ENCODE measurements around the gene MTHFR.

Gene MTHFR

DNA sequence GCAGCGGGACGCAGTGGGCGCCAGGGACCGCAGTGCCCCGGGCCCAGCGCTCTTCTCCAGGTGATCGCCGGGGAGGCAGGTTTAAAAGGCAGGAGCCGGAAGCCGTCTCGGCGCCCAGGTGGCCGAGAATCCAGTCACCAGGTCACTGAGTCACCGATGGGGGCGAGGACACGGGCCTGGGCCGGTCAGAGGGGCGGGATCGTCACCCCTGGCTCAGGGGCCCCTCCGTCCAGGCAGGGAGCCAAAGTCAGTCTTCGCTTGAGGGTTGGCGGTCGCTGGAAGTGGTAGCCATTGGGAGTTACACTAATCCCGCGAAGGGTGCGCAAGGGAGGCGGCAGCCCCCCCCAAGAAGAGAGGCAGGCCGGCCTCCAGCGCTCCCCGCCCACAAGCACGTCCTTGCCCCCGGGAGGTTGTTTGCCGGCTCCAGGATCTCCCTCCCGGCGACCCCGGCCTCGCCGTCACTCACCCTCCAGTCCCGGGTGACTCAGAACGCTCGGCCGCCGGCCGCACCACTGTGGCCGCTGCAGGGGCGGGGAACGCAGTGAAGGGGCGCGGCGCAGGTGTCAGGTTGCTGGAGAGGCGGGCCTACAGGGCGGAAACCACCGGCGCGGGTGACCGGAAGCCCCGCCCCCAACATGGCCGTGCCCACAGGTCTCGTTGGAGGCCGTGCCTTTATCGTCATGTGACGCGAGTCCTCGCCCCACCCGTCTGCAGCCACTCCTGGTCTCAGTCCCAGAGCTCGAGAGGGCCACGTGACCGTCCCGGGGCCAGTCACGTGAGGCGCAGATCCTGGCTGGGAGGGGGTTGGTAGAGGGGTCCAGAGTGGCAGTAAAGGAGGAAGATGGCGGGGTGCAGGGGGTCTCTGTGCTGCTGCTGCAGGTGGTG lies at the start of gene MTHFR, which contains the start of gene CLCN6:
TSS of gene MTHFR (minus strand) at position 543 of the 885 bp plus-strand sequence. CDS start 2,848 bp downstream, outside the sequence.
TSS of gene CLCN6 (plus strand) at position 770 of the 885 bp plus-strand sequence. CDS start at position 842, 72 bp downstream.
- peak; percentile 97 for DNase-seq (ENCODE audit: low read depth in 2 of 2)

DNA sequence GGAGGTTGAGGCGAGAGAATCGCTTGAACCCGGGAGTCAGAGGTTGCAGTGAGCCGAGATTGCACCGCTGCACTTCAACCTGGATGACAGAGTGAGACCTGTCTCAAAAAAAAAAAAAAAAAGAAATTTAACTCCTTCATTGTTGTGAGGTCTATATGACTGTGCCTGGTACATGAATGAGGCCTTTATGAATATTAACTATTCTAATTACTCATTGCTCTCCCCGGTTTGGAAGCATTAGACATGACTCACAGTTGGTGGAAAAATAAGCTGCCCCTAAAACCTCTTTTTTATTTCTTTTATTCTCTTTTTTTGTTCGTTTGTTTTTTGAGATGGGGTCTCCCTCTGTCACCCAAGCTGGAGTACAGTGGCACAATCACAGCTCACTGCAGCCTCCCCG lies 49.7 kb upstream of the MTHFR start:
- no peak for DNase-seq (ENCODE audit: low read depth in 2 of 2)

DNA sequence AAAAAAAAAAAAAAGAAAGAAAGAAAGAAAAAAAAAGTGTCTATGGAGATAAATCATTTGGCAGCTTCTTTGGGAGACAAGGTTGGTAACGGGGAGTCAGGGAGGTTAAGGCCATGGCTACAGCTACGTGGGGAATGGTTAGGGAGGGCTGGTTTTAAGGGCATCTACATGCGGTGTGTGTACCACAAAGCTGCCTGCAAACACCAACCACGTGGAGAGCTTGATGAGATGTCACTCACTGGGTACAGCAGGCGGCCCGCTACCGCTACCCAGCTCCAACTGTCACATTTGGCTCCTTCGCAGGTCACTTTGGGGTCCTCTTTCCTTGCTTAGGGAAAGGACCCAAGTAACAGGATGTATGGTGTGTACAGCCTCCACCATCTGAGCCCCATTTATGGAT lies 48.8 kb upstream of the MTHFR start:
- no peak for DNase-seq (ENCODE audit: low read depth in 2 of 2)

DNA sequence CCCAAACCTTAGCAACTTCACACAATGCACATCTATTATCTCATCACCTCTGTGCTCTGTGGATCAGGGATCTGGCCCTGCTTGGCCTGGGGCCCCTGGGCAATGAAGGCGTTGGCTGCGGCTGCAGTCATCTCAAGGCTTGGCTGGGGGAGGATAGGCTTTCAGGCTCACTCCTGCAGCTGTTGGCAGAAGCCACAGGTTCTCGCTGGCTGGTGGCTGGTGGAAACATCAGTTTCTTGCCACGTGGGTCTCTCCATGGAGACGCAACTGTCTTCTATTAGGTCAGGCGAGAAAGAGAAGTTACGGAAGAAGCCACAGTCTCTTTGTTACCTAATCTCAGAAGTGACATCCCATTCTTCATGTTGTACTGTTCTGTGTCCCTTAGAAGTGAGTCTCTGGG lies 45.4 kb upstream of the MTHFR start:
- no peak for DNase-seq (ENCODE audit: low read depth in 2 of 2)

DNA sequence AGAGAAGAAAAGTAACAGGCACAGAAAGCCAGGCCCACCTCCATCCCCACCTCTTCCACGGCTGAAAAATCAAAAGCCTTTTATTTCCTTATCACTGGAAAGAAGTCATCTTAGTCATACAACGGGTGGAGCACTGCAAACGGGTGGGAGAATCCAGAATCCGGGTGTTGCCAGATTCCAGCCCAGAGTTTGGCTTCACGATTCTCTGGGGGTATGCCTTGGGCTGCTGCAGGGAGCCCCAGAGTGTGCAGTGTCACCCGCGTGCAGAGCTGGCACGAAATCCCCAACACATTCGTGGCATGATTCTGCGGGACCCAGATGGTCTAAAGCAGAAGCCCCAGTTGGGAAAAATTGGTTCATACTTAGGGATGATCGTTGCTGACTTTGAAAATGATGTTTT lies 44.4 kb upstream of the MTHFR start:
- no peak for DNase-seq (ENCODE audit: low read depth in 2 of 2)

DNA sequence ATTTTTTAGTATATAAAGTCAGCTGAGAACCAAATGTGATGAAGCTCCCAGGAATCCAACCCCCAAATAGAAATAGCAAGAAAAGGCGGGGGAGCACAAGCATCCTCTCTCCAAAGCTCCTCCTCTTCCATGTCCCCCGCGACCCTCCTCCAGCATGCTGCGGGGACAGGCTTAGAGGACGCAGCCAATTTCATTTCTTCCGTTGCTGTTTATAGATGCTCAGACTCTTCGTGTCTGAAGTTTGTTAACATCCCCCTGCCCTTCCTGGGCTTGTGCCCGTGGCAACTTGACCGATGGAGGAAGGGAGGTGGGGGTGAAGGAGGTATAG lies 42.6 kb upstream of the MTHFR start:
- DNase-seq (ENCODE audit: low read depth in 2 of 2): no peak

DNA sequence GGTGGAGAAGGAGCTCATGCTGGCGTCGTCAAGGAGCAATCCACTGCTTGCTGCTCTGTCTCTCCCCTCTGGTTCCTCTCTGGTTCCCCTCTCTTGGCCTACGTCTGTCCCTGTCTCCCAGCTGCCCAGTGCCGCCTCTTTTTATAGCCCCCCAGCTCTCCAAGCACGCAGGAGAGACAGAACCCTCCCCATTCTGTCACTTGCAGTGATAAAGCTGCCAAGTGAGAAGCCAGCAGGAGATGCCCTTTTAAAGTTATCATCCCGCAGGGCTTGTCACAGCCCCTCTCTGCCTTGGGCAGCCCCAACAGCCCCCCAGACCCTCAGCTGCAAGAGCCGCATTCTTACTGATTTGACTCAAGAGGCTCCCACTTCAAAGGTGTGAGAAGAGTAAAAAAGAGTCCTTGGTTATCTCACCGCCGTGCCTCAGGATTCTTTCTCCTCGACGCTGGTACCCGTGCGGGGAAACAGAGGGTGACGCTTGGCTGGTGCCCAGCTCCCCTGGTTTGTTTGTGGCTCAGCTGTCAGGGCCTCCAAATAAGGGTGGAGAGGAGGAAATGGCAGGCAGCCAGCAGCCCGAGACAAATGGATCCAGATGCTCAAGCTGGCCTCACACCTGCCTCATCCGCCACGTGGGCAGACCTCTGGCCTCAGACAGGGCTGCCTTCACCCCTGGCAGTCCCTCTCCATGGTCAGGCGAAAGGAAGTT lies 42.1 kb upstream of the MTHFR start, which contains the start of gene NPPA:
TSS of gene NPPA (minus strand) at position 117 of the 706 bp plus-strand sequence. CDS start at position 18, 99 bp downstream.
- no peak for DNase-seq (ENCODE audit: low read depth in 2 of 2)

DNA sequence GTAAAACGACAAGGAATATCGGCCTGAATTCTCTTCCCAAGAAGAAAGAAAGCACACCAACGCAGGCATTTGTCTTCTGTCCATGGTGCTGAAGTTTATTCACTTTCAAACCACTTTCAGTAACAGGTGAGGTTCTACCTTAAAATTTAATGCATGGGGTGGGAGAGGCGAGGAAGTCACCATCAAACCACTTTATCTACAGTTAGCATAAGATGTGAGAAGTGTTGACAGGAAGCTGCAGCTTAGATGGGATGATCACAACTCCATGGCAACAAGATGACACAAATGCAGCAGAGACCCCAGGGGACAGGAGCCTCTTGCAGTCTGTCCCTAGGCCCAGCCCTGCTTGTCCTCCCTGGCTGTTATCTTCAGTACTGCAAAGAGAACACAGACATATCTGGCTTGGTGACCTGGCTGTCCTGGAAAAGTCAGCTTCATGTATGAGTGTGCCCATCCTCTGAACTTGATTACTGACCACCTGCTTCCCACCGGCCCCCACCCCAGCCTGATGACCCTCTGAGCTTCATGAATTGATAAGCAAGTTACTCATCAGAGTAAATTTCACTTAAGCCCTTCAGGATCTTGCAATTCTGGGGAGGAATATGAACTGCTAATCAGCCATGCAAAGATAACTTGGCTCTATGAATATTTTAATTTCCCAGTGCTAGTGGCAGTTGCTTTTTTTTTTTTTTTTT lies 40.0 kb upstream of the MTHFR start:
- DNase-seq (ENCODE audit: low read depth in 2 of 2): no peak

DNA sequence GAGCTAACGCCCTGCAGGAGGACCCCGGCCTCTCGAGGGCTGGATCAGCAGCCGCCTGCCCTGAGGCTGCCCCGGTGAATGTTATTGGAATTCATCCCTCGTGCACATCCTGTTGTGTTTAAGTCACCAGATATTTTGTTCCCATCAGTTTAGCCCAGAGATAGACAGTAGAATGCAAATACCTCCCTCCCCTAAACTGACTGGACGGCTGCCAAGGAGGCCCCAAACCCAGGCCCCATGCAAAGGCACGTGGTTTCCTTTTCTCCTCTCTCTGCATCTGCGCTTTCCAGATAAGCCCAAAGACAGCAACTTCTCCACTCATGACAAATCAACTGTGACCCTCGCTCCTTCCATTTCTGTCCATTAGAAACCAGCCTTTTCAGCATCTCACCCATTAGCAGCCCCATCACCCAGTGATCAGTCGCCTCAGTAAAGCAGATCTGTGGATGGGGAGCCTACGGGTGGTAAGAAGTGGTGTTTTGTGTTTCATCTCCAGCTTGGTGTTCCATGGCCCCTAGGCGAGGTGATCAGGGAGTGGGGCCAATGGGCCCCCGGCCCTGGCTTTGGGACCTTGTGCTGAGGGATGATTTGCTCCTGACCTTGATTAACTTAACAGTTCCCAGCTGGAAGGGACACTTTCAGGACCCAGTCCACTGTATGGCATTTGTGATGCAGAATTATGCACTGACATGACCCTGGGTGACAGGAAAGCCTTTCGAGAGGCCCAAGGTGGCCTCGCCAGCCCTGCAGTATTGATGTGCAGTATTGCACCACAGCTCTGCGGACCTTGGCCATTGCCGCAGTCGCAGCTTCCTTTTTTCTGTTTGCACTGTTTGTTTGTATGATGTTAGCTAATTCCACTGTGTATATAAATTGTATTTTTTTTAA lies 36.6 kb upstream of the MTHFR start:
- no peak for DNase-seq (ENCODE audit: low read depth in 2 of 2)

DNA sequence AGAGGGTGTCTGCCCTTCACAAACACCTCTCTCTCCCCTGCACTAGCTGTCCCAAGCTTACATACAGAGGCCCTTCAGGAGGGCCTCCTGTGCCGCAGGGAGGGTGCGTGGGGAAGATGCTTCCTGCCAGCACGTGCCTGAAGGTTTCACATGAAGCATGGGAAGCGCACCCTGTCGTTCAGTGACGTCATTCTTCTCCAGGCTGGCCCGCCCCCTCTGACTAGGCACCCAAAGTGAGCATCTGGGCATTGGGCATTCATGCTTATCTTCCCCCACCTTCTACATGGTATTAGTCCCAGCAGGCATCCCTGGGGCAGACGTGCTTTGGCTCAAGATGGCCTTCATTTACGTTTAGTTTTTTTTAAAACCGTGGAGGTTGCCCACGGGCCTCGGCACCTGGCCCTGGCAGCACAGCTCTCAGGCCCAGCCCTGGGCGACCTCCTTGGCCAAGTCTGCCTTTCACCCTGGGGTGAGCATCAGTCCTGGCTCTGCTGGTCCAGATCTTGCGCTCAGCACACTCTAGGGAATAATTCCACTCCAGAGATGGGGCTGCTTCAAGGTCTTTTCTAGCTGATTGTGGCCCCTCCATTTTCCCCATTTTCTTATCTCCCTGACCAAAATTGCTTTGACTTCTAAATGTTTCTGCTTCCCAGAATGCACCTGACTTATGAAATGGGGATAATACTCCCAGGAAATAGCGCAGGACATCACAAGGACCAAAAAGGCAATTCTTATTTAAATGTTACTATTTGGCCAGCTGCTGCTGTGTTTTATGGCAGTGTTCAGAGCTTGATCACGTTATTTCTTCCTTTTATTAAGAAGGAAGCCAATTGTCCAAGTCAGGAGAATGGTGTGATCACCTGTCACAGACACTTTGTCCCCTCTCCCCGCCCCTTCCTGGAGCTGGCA lies 35.7 kb upstream of the MTHFR start:
- no peak for DNase-seq (ENCODE audit: low read depth in 2 of 2)

DNA sequence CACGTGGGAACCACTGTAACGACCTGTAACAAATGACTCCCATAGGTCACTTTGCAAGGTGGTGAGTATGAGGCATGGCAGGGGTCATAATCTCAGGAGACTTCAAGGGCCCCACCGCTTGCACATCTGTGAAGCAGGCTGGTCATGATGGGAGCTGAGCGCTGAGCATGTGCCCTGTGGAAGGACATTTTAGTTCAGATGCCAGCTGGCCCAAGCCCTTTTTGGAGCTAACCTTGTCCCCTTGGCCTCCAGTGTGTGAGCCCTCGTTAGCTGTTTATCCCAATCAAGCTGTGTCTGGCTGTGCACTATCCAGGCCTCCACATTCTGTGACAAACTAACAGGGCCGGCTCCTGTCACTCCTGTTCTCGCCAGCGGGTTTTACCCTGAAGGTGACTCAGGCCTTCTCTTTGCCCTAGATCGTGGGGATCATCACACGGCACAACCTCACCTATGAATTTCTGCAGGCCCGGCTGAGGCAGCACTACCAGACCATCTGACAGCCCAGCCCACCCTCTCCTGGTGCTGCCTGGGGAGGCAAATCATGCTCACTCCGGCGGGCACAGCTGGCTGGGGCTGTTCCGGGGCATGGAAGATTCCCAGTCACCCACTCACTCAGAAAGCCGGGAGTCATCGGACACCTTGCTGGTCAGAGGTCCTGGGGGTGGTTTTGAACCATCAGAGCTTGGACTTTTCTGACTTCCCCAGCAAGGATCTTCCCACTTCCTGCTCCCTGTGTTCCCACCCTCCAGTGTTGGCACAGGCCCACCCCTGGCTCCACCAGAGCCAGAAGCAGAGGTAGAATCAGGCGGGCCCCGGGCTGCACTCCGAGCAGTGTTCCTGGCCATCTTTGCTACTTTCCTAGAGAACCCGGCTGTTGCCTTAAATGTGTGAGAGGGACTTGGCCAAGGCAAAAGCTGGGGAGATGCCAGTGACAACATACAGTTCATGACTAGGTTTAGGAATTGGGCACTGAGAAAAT lies 34.3 kb upstream of the MTHFR start:
- DNase-seq (ENCODE audit: low read depth in 2 of 2): no peak

DNA sequence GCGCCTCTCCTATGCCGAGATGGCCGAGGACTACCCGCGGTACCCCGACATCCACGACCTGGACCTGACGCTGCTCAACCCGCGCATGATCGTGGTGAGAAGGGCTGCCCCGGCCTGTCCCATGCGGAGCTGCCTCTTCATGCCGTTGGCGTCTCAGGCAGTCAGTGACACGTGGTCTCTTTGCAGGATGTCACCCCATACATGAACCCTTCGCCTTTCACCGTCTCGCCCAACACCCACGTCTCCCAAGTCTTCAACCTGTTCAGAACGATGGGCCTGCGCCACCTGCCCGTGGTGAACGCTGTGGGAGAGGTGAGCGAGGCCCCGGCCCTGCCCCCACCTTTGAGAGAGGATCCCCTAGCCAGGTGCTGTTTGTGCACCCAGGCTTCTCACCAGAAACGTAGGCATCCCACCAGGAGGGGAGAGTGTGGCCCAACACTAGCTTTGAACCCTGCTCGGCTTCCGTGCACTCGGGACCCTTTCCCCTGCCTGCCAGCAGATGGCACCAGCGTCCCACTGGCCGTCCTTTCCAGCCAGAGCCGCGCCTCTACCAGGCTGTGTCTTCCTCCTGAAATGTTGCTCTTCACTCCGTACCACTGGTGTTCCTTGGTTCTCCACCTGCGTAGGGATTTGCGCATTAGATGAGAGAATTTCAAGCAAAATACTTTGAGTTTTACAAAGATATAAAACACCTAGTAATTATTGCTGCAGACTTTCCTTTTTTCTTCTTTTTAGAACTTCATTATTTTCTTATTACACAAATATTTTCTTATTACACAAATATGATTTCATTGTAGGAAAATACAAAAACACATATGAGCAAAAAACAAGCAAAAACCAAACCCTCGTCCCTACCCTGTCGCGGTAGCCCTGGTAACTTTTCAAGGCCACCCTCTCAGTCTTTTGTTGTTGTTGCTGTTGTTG lies 32.8 kb upstream of the MTHFR start:
- DNase-seq (ENCODE audit: low read depth in 2 of 2): peak in 1 of 2 experiments; percentile 15

DNA sequence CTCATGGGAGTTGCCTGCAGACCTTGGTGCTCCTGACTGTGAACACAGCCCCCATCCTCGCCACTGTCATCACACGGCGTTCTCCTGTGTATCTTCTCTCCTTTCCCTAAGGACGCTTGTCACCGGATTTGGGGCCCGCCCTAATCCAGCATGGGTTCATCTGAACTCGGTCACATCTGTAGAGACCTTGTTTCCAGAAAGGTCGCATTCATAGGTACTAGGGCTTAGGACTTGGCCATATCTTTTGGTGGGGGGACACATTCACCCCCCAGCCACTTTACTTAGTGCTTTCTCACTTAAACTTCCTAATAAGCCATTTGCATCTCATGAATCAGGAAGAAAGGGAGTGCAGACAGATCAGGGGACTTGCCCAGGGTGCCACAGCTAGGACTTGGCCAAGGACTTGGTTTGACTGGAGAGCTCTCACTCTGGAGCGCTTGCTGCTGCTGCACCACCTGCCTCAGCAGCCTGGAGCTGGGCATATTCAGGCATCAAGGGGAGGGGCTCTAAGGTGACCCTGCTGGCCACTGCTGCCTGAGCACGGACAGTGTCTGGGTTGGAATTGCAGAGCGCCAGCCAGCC lies 32.1 kb upstream of the MTHFR start:
- DNase-seq (ENCODE audit: low read depth in 2 of 2): no peak

DNA sequence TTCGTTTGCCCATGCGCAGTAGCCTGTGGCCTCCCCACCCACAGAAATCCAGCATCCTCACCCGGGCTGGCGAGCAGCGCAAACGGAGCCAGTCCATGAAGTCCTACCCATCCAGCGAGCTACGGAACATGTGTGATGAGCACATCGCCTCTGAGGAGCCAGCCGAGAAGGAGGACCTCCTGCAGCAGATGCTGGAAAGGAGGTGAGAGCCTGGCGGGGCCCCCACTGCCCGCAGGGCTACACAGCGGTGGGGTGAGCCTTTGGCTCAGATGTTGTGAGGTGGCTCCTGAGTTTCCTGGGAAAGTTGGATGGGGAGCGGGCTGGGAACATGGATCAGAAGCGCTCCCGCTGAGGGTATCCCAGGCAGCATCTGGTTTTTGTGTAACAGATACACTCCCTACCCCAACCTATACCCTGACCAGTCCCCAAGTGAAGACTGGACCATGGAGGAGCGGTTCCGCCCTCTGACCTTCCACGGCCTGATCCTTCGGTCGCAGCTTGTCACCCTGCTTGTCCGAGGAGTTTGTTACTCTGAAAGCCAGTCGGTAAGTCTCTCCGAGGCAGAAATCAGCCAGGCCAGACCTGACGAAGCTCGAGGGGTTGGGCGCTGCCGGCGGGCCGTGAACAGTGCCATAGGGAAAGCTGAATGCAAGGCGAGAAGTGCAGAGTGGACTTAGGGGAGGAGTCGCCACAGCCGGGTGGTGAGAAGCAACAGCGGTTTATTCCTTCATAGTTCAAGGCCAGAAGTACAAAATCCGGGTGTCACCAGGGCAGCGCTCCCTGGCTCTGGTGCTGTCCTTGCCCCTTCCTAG lies 31.4 kb upstream of the MTHFR start:
- no peak for DNase-seq (ENCODE audit: low read depth in 2 of 2)

DNA sequence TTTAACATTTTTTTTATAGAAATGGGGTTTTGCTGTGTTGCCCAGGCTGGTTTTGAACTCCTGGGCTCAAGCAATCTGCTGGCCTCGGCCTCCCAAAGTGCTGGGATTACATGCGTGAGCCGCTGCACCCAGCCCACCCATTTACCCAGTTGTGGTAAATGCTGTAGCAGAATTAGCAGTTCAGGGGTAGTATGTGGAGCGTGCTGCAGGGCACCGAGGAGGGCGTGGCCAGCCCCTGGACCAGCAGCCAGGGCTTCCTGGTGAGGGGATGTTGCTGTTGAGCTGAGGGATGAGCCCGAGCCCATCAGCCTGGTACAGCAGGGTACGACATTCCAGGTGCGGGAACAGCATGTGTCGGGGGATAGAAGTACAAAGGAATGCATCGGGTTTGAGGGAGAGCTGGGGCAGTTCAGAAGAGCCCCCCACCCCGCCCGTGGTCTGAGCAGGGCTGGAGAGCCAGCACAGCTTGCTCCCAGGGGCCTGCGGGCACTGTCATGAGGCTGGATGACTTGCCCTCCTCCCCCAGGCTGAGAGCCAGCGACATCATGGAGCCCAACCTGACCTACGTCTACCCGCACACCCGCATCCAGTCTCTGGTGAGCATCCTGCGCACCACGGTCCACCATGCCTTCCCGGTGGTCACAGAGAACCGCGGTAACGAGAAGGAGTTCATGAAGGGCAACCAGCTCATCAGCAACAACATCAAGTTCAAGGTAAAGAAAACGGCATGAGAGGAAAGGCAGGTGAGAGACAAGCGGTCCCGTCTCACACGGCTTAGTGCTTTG lies 29.9 kb upstream of the MTHFR start:
- DNase-seq (ENCODE audit: low read depth in 2 of 2): no peak

DNA sequence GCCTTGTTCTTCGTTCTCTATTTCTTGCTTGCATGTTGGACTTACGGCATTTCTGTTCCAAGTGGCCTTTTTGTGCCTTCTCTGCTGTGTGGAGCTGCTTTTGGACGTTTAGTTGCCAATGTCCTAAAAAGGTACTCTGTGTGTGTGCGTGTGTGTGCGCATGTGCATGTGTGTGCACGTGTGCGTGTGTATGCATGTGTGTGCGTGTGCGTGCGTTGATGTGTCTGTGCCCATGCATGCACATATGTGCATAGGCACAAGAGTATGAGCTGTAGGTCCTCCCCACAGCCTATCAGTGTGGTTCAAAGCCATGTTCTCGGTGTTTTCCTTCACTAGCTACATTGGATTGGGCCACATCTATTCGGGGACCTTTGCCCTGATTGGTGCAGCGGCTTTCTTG lies 28.1 kb upstream of the MTHFR start:
- no peak for DNase-seq (ENCODE audit: low read depth in 2 of 2)

All from fibroblast of skin of left quadriceps (primary cell).